GM19351 (cell line): ENCODE measurements around the gene CHRNE.

Experiments used
- ATAC-seq: cut with Tn5 transposase; IDR thresholded peaks from one replicate; pipeline ENCODE4 v1.9.1; 2021; ENCODE audit warnings: mild to moderate bottlenecking, moderate library complexity; ENCODE audit not compliant: unreplicated experiment

CHRNE gene

GRCh38 chr17:4903051-4903818 is at the start of gene CHRNE:
CHRNE (minus strand) TSS chr17:4903098; CDS start chr17:4903063, 35 bp downstream.
- ATAC-seq, result no peak

- ATAC-seq, result no peak
Observed at GRCh38 chr17:4951486-4951885, 48.6 kb upstream of the CHRNE start.

DNA sequence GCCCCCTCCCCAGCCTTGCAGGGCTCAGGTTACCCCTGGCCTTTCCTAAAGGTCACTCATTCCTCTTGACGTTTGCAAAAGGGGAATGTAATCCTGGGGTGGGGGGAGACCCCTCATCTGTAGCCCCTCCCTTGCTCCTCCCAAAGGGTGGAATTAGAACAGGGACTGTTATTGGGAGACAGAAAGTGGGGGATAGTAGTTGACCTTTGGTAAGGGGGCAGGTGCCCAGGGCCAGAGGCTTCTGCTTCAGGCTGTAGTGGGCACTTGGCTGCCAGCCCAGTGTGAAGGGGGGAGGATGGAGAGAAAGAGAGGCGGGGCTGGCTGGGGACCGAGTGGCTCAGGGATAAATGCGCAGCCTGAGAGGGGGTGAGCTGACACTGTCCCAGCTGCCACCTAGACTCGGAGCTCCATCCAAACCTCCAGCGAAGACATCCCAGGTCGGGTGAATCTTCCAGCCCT is 47.9 kb upstream of the CHRNE start, which contains the start of gene ENO3:
ENO3 (plus strand) TSS at position 374 of the 459 bp plus-strand sequence. CDS start 711 bp downstream, outside the sequence.
- no peak for ATAC-seq

DNA sequence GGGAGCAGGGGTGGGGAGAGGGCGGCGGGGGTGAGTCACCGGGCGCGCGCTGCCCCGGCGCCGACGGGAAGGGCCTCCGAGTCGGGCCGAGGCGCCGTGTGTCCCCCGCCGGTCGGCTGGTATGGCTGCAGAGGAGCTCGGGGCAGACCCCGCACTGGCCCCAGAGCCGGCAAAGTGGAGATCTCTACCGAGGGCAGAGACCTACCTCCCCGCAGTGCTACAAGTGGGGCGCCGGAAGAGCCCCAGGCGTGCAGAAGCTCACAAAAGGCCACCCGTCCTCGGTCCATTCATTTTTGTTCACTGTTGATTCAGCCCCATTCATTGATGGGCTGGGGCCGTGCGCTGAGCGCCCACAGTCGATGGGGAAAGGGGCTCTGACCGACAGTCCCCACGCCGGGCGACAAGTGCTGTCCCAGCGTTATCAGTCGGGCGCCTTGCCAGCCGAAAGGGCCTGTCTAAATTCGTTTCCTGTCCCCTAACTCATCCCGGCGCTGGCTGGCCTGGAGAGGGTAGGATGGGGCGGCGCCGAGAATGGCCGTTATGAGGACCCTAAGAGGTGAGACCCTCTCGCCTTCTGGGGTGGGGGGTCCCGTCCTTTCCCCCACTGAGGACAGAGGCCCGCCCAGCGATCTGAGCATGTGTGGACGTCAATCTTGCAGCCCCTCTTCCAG is 47.3 kb upstream of the CHRNE start:
- ATAC-seq, result no peak

- ATAC-seq, result peak; percentile 31
Observed at GRCh38 chr17:4949321-4950074, 46.6 kb upstream of the CHRNE start.

GRCh38 chr17:4948931-4949320 is 46.0 kb upstream of the CHRNE start:
- ATAC-seq, result peak; percentile 30

GRCh38 chr17:4948166-4948930 is 45.5 kb upstream of the CHRNE start, which contains the start of gene PFN1:
PFN1 (minus strand) TSS chr17:4948530; CDS start chr17:4948394, 136 bp downstream.
- ATAC-seq, result no peak

- no peak for ATAC-seq
Observed at GRCh38 chr17:4947411-4948165, 44.7 kb upstream of the CHRNE start.

DNA sequence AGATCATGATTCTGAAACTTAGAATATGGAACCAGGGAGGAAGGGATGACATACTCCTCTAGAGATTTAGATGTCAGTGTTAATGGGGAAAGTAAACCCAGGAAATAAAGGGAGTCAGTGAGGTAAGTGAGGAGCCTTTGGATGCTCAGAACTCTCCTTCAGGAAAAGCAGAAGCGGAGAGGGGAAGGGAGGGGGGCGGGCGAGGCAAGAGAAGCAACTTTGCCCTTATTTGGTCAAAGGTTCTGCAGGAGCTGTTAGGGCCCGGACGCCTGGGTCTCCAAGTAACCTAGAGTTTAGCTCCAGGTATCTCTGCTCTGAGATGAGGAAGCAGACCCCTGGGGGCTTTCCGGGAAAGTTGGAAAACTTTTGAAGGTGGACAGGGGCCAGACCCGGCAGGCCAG is 44.1 kb upstream of the CHRNE start:
- no peak for ATAC-seq

DNA sequence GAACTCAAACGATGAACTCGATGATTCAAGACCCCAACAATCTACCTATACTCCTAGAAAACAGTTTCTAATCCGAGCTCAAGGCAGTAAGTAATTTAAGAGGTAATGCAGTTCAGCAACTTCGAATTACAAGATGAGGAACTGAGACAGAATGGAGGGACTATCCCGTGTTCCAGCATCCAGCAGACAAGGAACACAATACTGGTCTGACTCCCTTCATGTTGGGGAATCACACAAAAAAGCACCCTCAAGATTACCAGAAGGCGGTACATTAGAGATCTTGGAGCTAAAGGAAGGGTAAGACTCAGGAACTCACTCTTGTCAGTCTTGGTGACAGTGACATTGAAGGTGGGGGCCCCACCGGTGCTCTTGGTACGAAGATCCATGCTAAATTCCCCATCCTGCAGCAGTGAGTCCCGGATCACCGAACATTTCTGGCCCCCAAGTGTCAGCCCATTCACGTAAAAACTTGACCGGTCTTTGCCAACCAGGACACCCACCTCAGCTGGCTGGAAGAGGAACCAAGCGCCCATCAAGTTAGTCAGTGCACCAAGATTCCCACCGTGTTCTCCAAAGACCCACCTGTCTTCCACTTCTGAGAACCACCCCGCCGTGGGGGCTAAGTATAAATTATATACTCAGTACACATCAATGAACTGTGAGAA is 43.5 kb upstream of the CHRNE start:
- no peak for ATAC-seq

DNA sequence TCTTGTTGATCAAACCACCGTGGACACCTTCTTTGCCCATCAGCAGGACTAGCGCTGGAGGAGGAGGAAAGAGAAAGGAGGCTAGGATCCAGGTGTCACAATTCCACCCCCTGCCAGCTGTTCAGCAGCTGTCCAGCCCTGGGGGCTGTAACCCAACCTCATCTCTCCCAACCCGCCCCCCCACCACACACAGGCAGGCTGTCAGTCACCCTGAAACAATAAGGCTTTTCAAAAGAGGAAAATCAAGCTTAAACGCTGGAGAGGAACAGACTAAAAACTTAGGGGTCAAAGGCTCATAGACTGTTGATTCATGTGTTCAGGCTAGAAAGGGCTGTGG is 43.0 kb upstream of the CHRNE start:
- no peak for ATAC-seq

DNA sequence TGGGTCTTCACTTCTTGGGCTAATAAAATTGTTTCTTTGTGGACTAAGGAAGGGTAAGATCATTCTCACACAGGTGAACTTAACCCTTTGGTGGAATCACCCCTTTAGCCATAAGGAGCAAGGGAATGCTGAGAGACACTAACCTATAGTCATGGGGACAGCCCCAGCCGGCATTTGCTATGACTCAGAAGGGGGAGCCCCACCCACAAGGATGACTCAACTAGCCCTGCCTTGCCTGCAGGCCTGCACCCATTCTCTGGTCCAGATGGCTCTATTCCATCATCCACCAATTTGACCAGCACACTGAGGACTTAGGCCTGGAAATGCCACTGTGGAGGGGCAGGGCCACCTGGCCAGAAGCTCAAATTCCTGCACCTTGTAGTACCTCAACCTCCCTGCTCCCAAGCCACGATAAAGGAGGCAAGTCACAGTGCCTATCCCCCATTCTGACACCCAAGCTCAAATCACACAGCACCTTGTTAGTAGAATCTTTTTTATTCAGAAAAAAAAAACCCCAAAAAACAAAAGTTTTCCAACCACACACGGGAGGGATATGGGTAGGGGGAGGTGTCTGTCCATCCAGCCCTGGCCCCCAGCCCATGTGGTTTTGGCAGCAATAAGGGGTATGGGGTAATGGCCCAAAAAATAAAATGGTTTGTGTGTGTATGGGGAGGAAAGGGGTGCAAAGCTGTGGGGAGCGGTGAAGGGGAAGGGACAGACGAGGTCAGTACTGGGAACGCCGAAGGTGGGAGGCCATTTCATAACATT is 42.5 kb upstream of the CHRNE start:
- no peak for ATAC-seq

- no peak for ATAC-seq
Observed at GRCh38 chr17:4944554-4945175, 41.8 kb upstream of the CHRNE start.

- no peak for ATAC-seq
Observed at GRCh38 chr17:4944163-4944553, 41.3 kb upstream of the CHRNE start.

GRCh38 chr17:4942760-4943508 is 40.0 kb upstream of the CHRNE start:
- ATAC-seq, result no peak

GRCh38 chr17:4941319-4941610 is 38.4 kb upstream of the CHRNE start:
- no peak for ATAC-seq

DNA sequence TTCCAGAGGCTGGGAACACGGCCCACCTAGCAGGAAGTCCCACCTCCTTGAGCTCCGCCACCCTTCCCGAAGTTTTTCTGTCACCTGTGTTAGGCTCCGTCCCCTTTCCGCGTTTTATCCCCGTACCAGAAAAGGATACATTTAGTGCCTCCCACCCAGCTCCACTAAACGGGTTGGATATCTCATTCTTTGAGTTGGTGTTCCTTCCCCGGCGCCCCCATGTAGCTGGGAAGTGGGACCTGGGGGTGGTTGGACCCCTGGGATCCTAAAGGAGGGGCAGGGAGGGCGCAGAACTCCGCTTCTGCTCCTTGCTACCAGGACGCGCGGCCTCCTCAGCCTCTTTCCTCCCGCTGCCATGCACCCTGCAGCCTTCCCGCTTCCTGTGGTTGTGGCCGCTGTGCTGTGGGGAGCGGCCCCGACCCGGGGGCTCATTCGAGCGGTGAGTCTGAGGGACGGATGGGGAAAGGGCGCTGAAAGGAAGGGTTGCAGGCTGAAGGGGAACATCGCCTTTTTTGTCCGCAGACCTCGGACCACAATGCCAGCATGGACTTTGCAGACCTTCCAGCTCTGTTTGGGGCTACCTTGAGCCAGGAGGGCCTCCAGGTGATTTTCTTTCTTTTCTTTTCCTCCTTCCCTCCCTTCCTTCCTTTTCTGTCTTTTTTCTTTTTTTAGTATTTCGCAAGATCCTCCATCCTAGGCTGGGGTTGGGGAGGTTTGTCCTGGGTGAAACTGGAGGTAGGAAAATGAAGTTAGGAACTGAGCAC is 37.8 kb upstream of the CHRNE start:
- ATAC-seq, result no peak
